Measurements from ENCODE around the gene RPL3.

RPL3 gene

DNA sequence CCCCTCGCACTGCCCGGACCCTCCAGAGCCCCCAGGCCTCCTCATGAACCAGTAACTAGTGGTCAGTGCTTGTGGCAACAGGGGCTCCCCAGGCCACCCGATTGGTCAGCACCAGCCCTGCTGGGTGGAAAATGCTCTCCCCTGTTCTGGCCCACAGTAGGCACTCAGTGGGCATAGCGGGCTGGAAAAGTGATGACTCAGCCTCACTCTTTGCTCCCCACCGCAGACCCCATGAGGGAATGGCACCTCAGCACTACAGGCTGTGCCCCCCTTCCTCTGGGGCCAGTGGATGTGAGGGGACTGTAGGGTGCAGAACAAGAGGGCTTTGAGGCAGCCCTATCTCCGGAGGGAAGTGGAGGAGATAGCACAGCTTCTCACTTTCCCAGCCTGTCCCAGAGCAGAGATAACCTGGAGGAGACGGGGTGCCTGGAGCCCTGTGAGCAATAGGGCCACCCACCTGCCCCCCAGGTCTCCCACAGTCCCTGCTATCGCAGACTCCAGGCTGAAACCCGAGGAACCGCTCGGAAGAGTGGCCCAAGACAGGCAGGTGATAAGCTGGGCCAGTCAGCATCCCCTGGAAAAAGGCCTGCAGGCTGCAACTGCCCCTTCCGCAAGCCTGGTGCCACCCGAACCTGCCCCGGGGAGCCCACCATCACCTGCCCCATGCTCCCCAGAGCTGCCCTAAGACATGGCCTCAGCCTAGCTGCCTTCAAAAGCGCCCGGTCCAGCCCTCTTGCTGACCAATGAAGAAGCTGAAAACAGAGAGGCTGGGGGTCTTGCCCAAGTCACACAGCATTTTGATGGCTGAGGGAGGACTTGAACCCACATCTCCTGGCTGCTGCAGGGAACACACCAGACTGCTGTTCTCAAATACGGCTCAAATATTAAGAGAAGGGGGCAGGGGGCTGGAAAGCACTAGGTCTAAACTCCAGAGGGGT, 45.2 kb downstream of the RPL3 start:
- no peak overlapping the region for H3K4me3 ChIP-seq (ENCODE audit: low read depth, low read length)
- TF ChIP-seq, protein P1, sequence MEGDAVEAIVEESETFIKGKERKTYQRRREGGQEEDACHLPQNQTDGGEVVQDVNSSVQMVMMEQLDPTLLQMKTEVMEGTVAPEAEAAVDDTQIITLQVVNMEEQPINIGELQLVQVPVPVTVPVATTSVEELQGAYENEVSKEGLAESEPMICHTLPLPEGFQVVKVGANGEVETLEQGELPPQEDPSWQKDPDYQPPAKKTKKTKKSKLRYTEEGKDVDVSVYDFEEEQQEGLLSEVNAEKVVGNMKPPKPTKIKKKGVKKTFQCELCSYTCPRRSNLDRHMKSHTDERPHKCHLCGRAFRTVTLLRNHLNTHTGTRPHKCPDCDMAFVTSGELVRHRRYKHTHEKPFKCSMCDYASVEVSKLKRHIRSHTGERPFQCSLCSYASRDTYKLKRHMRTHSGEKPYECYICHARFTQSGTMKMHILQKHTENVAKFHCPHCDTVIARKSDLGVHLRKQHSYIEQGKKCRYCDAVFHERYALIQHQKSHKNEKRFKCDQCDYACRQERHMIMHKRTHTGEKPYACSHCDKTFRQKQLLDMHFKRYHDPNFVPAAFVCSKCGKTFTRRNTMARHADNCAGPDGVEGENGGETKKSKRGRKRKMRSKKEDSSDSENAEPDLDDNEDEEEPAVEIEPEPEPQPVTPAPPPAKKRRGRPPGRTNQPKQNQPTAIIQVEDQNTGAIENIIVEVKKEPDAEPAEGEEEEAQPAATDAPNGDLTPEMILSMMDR (conservative IDR thresholded peaks at IDR 0.05; ENCODE audit: low read depth, low read length) = no peak
- DNase-seq (ENCODE audit: low read depth) = no peak

DNA sequence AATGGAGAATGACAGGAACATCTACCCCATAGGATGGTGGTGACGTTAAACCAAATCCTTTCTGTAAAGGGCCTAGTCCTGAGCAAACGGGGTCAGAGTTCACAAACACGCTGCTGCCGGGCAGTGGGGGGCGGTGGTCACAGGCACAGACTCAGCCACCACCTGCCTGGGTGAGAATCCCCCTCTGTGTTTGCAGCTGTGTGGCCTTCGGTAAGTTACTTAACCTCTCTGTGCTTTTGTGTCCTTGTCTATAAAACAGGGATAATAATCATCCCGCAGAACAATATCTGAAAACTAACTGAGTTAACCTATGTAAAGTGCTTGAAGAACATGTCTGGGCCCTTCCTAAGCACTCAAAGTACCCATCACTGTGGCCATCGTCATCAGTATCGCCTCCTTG, 48.6 kb downstream of the RPL3 start:
- TF ChIP-seq, protein P1 (conservative IDR thresholded peaks at IDR 0.05; ENCODE audit: low read depth, low read length) = no peak
- no peak overlapping the region for H3K4me3 ChIP-seq (ENCODE audit: low read depth, low read length)
- no peak for DNase-seq (ENCODE audit: low read depth)

DNA sequence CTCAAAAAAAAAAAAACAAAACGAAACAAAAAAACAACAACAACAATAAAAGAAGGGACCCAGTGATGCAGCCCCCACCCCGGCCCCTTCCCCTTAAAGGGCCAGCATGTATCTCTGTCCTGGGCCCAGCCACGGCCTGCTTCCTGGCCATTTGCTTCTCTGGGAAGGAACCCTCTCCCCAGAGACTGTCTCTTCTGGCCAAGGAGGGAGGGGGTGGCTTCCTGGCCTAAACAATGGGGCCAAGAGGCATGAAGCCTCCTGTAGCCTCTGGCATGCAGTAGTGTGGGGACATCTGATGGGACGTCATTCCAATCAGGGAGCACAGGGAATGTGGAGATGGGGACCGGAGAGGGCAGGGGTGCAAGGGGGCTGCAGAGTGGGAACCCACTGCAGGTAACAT, 49.1 kb downstream of the RPL3 start:
- DNase-seq (ENCODE audit: low read depth) = no peak
- no peak overlapping the region for H3K4me3 ChIP-seq (ENCODE audit: low read depth, low read length)
- TF ChIP-seq, protein P1 (conservative IDR thresholded peaks at IDR 0.05; ENCODE audit: low read depth, low read length) = no peak

DNA sequence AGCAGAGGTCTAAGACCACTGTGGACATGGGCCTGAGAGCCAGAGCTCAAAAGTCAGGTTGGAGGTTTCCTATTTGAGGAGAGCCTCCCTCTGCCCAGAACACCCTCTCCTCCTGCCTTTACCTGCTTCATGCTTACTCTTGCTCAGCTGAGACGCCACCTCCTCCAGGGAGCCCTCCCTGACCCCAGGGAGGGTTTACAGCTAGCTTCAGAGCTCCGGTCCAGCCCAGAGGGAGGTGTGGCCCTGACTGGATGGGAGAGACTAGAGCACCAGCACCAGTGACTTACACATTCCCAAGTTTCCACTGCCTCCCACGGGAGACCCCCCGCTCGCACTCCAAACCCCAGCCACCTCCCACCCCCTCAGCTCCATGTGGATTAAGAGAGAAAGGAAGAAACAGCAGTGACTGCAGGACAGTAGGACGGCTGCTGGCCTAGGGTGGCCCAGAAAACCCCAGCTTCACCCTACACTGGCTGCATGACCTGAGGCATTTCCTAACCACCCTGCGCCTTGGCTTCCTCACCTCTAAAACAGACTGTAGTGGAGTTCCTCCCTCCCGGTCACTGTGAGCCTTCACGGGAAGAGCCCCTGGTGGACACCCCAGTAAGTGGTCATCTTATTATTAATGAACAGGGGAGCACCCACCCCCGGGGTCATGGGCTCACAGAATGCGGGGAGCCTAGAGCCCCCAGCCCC, 50.2 kb downstream of the RPL3 start:
- DNase-seq (ENCODE audit: low read depth) = no peak
- no peak overlapping the region for H3K4me3 ChIP-seq (ENCODE audit: low read depth, low read length)
- TF ChIP-seq, protein P1 (conservative IDR thresholded peaks at IDR 0.05; ENCODE audit: low read depth, low read length) = no peak

DNA sequence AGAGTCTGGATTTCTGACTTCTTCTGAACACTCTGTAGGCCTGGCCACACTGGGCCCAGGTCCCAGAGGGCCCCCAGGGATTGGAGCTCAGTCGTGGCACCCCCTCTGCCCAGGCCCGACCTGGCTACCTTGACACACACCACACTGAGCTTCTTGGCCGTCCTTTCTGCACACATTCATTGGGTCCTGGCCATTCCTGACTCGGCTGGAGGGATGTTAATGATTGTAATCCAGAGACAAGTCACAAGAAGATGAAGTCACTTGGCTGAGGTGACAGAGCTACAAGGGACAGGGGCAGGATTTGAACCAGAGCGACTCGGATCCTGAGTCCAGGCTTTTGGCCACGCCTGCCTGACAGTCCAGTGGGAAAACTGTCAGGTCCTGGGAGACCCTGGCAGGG, 50.8 kb downstream of the RPL3 start:
- DNase-seq (ENCODE audit: low read depth) = no peak
- no peak overlapping the region for H3K4me3 ChIP-seq (ENCODE audit: low read depth, low read length)
- TF ChIP-seq, protein P1 (conservative IDR thresholded peaks at IDR 0.05; ENCODE audit: low read depth, low read length) = no peak

DNA sequence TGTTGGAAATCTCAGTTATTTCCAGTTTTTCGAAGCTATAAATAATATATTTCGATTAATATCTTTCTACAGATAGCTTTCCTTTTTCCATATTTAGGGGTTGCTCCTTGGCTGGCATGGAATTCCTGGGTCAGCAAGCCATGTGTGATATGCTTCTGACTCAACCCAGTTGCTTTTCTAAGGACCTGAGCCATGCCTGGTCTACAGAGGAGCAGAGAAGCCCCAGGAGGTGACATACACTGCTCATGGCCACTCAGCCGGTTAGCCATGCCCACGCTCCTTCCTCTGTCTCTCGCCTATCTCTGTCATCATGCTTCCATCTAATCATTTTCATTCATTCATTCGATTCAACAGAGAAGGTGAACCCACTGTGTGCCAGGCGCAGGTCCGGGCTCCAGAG, 51.4 kb downstream of the RPL3 start:
- no peak overlapping the region for H3K4me3 ChIP-seq (ENCODE audit: low read depth, low read length)
- no peak for DNase-seq (ENCODE audit: low read depth)
- TF ChIP-seq, protein P1 (conservative IDR thresholded peaks at IDR 0.05; ENCODE audit: low read depth, low read length) = no peak

All from choroid plexus epithelial cell (primary cell).